Activated CD4-positive, alpha-beta T cell treated with anti-CD3 and anti-CD28 coated beads for 4 hours (primary cell): ENCODE results near the gene RPS6KA5.
"Not testable (repeated sequence)": the region's sequence is repeated elsewhere in the genome, so short reads cannot be mapped to it uniquely, and the experiment has no call there.

Source experiments
- DNase-seq, 2 donors: peaks; one replicate each; pipeline ENCODE4 v3.0.0-alpha.2; 2020

Gene RPS6KA5

DNA sequence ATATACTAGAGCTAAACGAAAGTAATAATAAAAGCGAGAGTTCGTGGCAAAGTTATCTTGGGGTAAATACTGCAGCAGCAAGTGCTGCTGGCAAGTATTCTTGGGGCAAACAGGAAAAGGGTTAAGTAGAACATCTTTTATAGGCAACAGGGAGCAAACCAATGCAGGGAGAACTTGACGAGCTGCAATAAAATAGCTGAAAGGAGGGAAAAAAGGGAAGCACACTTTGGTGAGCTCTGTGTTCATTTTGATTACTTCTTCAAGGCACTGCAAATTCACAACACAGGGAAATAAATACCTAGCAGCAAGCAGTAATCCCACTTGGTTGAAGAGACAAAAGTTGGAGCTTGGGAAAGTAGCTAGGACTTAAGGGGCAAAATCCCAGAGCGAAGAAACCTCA lies 201.9 kb downstream of the RPS6KA5 start:
- DNase-seq, result no peak

DNA sequence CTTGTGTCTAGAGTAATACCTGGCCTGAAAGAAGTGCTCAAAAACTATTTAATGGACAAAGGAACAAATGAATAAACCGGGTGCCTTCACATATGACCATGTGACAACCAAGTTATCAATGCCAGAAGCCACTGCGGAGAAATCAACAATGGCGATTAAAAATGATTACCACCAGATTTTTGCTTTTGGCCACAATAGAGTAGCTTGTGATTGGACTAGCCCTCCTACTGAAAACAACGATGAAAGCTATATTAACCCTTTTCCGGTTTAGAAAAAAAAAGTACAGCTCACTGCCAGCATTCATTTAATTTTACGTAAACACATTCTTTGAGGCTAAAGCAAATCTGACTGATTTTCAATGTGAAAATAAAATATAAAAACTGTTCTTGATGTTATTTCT lies 202.6 kb downstream of the RPS6KA5 start:
- DNase-seq, result no peak

GRCh38 chr14:90856115-90856514 lies 204.3 kb downstream of the RPS6KA5 start:
- not testable (repeated sequence) for DNase-seq

GRCh38 chr14:90853116-90853515 lies 207.3 kb downstream of the RPS6KA5 start:
- no peak for DNase-seq

DNA sequence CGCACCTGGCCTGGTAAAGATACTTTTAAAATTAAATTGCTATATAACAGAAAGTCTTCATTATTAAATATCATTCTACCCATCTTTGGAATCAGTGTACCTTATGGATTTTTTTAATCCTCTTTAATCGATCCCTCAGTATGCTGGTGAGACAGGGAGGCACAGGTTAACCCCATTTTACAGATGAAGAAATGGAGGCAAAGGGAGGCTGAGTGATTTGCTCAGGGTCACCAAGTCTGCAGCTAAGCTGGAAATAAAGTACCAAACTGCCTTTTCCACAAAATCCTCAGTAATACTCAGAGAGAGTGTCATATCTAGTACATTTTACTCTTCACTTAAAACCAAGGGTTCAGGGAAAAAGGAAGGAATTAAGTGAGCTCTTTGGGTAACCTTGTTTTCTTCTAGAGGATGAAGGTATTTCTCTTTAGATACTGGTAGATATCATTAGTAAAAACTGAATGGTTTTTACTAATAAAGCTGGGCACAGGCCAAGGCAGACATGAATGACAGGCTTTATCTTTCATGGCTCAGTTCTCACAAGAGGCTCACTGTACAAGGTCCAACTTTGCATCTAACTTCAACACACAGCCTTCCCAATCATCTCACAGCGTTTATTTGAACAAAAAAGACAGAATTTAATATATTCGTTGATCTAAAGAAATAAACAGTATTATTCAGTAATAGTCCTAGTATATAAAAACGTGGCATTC lies 209.0 kb downstream of the RPS6KA5 start:
- no peak for DNase-seq

- no peak for DNase-seq
These were observed 210.0 kb downstream of the RPS6KA5 start for GRCh38 chr14:90850487-90850886.

DNA sequence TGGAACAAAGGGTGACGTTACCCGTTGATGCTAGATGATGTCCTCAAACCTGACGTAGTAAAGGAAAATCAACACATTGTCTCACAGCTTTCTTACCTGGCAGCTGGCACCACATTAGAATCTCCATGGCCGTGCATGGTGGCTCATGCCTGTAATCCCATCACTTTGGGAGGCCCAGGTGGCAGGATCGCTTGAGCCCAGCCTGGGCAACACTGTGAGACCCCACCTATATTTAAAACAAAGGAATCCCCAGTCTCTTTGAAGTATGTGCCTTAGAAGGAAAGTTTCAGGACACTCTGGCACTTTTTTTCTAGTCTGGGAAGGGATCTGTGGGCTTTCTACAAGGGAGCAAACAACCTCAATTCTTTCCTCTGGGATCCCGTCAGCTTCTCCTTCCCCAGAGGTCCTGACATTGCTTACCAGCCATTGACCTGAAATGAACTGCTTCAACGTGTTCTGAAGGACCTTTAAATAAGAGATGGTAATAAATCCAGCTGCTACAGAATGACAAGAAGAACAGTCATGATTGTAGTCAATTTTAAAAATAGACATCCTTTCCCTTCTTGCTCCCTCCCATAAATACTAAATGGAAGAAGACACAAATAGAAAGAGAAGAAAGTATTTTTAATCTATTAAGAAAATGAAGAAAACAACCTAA lies 210.5 kb downstream of the RPS6KA5 start:
- DNase-seq, result no peak

DNA sequence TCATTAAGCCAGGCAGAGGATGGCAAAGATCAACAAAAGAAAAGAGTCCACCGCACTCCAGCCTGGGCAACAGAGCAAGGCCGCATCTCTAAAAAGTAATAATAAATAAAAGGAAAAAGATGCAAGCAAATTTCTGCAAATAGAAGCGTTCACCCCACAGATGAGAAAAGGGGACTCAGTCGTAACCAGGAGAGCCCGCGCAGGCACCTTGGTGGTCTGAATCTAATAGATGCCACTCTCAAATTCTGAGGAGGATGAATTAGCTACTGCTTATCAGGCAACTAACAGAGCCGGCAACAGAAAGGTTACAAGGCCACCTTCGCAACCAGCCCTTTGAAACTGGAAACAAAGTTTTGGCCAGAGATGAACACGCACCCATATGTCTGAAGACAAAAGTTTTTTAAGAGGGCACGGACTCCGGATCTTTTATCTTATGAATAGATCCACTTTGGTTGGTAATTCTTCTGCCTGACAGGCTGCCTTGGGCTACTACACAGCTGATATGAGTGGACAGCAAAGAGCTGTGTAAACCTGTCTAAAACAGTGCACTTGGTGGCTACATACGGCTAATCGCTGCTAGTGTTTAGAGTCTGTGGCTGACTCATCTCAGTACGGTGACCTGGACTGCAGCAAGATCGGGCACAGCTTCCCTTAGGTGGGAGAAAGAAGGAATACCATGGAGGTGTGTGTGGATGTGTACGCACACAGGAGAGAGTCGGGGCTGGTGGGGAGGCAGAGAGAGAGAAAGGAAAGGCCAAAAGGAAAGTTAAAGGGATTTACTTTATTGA lies 211.3 kb downstream of the RPS6KA5 start:
- no peak for DNase-seq

DNA sequence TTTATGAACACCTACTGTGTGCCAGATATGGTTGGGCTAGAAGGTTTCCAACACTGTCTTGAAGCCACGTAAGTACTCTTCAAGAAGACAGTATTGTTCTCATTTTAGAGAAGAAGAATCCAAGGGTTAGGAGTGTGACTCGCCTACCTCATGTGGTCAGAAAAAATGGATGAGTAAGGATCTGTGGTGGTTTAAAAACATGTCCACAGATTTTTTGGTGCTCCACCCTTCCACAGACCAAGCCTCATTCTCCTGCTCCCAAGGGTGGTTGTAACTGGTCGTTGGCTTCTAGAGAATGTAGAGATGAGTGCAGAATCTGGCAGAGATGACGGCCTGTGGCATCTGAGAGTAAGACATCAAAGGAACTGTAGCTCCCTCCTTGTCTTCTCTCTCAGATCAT lies 213.9 kb downstream of the RPS6KA5 start:
- no peak for DNase-seq

GRCh38 chr14:90844321-90844720 lies 216.1 kb downstream of the RPS6KA5 start:
- no peak for DNase-seq

GRCh38 chr14:90842726-90843125 lies 217.7 kb downstream of the RPS6KA5 start:
- no peak for DNase-seq

DNA sequence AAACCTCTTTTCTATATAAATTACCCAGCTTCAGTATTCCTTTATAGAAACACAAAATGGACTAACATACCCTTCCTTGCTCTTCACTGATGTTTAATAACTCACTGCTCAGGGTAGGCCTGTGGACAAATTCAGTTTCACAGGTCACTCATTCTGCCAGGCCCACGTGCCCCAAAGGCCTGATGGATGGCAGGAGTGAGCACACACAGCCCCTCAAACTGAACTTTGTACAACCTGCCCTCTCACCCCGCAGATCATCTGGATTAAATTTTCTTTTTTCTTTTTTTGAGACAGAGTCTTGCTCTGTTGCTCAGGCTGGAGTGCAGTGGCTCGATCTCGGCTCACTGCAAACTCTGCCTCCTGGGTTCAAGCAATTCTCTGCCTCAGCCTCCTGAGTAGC lies 219.8 kb downstream of the RPS6KA5 start:
- DNase-seq, result not testable (repeated sequence)

DNA sequence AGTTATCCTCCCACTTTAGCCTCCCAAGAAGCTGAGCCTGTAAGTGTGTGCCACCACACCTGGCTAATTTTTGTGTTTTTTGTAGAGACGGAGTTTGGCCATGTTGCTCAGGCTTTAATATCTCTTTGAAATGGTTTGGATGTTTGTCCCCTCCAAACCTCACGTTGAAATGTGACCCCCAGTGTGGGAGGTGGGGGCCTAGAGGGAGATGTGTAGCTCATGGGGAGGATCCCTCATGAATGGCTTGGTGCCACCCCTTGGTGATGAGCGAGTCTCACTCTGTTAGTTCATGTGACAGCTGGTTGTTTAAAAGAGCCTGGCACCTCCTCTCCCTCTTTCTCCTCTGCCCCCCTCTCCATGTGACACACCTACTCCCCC lies 220.6 kb downstream of the RPS6KA5 start:
- DNase-seq, result no peak

GRCh38 chr14:90839024-90839888 lies 221.2 kb downstream of the RPS6KA5 start:
- no peak for DNase-seq

DNA sequence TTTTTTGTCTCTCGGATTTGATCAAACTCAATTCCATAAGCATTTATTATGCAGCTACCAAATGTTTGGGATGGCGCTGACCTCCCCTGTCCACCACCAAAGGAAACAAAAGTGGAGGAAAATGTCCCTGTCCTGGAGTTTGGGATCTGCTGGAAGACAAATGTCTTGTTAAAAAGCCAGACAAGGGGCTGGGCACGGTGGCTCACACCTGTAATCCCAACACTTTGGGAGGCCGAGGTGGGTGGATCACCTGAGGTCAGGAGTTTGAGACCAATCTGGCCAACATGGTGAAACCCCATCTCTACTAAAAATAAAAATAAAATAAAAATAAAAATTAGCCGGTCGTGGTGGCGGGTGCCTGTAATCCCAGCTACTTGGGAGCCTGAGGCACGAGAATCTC lies 221.9 kb downstream of the RPS6KA5 start:
- not testable (repeated sequence) for DNase-seq

DNA sequence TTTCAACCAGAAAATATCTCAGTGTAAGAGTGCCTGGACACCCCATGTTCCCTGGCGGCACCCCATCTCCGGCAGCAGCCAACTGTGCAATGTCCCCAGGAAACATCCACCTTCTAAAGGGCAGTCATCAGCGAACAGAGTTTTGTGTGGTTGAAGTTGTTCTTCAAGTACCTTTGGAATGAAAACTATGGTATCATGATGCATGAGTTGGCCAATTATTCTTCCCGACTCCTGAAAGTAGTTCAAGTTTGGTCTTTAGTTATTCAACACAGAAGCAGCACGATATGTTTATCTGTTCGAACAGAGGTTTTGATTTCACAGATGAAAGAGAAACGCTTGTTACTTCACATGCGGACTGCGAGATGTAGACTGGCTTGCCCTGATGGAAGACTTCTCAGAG lies 223.1 kb downstream of the RPS6KA5 start:
- no peak for DNase-seq

DNA sequence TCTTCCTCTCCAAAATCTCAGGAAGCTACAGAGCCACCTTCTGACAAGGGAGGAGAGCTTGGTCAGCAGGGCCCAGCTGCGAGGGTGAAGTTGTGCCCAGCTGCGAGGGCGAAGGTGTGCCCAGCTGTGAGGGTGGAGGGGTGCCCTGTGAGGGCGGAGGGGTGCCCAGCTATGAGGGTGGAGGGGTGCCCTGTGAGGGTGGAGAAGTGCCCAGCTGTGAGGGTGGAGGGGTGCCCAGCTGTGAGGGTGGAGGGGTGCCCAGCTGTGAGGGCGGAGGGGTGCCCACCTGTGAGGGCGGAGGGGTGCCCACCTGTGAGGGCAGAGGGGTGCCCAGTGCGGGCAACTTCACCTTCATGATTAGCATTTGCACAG lies 223.8 kb downstream of the RPS6KA5 start:
- no peak for DNase-seq

DNA sequence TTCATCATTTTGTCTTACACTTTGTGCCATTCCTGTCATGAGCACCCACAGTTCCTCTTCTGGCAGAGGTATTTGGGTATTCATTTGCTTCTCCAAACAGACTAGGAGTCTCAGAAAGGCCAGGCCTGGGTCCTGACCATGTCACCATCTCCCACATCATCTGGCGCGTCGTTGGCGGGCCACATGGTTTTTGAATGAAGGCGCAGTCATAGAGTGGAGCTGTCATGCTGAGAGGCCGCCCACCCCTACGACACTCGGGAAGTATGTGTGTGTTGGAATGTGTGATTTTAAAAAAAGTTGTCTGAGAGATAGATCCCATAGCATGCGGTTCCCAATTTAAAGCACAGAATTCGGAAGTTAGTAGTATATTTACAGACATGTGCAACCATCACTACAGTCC lies 228.6 kb downstream of the RPS6KA5 start:
- no peak for DNase-seq

GRCh38 chr14:90830931-90831701 lies 229.3 kb downstream of the RPS6KA5 start:
- DNase-seq, result no peak

DNA sequence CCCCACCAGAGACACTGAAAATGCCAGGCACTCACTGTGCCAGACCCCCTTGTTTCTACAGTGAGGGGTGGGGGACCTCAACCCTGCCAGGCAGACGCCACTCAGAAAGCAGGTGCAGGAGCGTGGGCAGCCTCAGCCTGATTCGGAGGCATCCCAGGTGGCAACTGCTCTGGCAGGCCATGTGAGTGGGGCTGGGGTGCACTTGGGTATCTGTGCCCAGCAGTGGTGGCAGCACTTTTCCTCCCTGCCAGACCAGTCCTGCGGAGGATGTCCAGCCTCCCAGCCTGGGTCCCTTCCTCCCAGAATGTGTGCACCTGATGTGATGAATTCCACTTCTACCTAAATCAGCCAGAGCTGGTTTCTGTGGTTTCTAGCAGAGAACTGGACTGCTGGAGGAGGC lies 230.8 kb downstream of the RPS6KA5 start:
- no peak for DNase-seq

GRCh38 chr14:90828642-90829487 lies 231.6 kb downstream of the RPS6KA5 start:
- no peak for DNase-seq
